Liver (tissue), 9 donors: Measurements from ENCODE around the gene NSMCE4A. TPM values are rescaled to one million over a fixed set of nuclear protein-coding genes. Genes with fewer than 3 reads are reported as not detected.

ENCODE experiments used
- DNase-seq: peaks from one replicate; pipeline ENCODE4 v3.0.0-alpha.2; 2017; ENCODE audit warnings: low spot score
- H3K27ac ChIP-seq, 2 donors: one replicate each; pipeline ENCODE4 v1.7.0; 2013; ENCODE audit warnings: inconsistent platforms in 2 of 2, low read length in 2 of 2, control low read depth in 1 of 2, low read depth in 1 of 2, mild to moderate bottlenecking in 1 of 2
- H3K27me3 ChIP-seq, 4 donors: one replicate each; pipeline versions ENCODE4 v1.6.1 to v1.7.0; 2013; ENCODE audit warnings: low read length in 3 of 4, inconsistent platforms in 1 of 4, mild to moderate bottlenecking in 1 of 4, moderate library complexity in 1 of 4; ENCODE audit not compliant: control insufficient read depth in 4 of 4, insufficient read depth in 4 of 4
- H3K36me3 ChIP-seq, 4 donors: one replicate each; pipeline versions ENCODE4 v1.6.1 to v1.7.0; 2013; ENCODE audit warnings: low read length in 3 of 4, mild to moderate bottlenecking in 3 of 4, low read depth in 1 of 4, moderate library complexity in 1 of 4; ENCODE audit not compliant: control insufficient read depth in 4 of 4, insufficient read depth in 3 of 4
- H3K4me1 ChIP-seq, 4 donors: one replicate each; pipeline versions ENCODE4 v1.6.1 to v1.7.0; 2013; ENCODE audit warnings: low read length in 3 of 4, mild to moderate bottlenecking in 3 of 4, moderate library complexity in 1 of 4; ENCODE audit not compliant: control insufficient read depth in 4 of 4, insufficient read depth in 4 of 4
- H3K4me3 ChIP-seq, 3 donors: one replicate each; pipeline versions ENCODE4 v1.6.1 to v1.7.0; 2013; ENCODE audit warnings: low read length in 3 of 3, control low read depth in 1 of 3, low read depth in 1 of 3, mild to moderate bottlenecking in 1 of 3
- H3K9ac ChIP-seq, 2 donors: one replicate each; pipeline ENCODE4 v1.7.0; 2013; ENCODE audit warnings: low read length in 2 of 2, mild to moderate bottlenecking in 2 of 2, moderate library complexity in 2 of 2, control low read depth in 1 of 2, low read depth in 1 of 2
- H3K9me3 ChIP-seq, 4 donors: one replicate each; pipeline versions ENCODE4 v1.6.1 to v1.7.0; 2013; ENCODE audit warnings: low read length in 3 of 4; ENCODE audit not compliant: control insufficient read depth in 4 of 4
- CTCF ChIP-seq: fragments of 150-350 bp; IDR thresholded peaks from 2 replicates; pipeline ENCODE4 v1.5.1; 2017; ENCODE audit warnings: improper control_type of control experiment, low read depth, low read length; ENCODE audit not compliant: missing input control
- EGR1 ChIP-seq, 2 donors: IDR thresholded peaks; 2 replicates each; pipeline ENCODE4 v1.6.1; 2016 to 2018; ENCODE audit warnings: antibody characterized with exemption in 2 of 2, low read depth in 2 of 2
- FOXA1 ChIP-seq: IDR thresholded peaks from 2 replicates; pipeline ENCODE4 v1.6.1; 2016; ENCODE audit warnings: antibody characterized with exemption
- GABPA ChIP-seq, 2 donors: IDR thresholded peaks in 1 of 2; conservative IDR thresholded peaks in 1 of 2; 2 replicates each; pipeline ENCODE4 v1.6.1; 2016; ENCODE audit warnings: antibody characterized with exemption in 2 of 2, mild to moderate bottlenecking in 1 of 2, moderate library complexity in 1 of 2
- JUND ChIP-seq, 2 donors: IDR thresholded peaks; 2 replicates each; pipeline ENCODE4 v1.6.1; 2016; ENCODE audit warnings: antibody characterized with exemption in 2 of 2
- MAX ChIP-seq: IDR thresholded peaks from 2 replicates; pipeline ENCODE4 v1.6.1; 2016; ENCODE audit warnings: antibody characterized with exemption
- NR2F2 ChIP-seq: IDR thresholded peaks from 2 replicates; pipeline ENCODE4 v1.6.1; 2016; ENCODE audit warnings: antibody characterized with exemption
- RAD21 ChIP-seq, 2 donors: IDR thresholded peaks; 2 replicates each; pipeline ENCODE4 v1.6.1; 2016; ENCODE audit warnings: antibody characterized with exemption in 2 of 2, mild to moderate bottlenecking in 2 of 2
- SP1 ChIP-seq: IDR thresholded peaks from 2 replicates; pipeline ENCODE4 v1.6.1; 2018; ENCODE audit warnings: antibody characterized with exemption, mild to moderate bottlenecking
- TAF1 ChIP-seq: conservative IDR thresholded peaks from 2 replicates; pipeline ENCODE4 v1.6.1; 2016; ENCODE audit warnings: antibody characterized with exemption, mild to moderate bottlenecking
- YY1 ChIP-seq: IDR thresholded peaks from 2 replicates; pipeline ENCODE4 v1.6.1; 2016; ENCODE audit warnings: antibody characterized with exemption, mild to moderate bottlenecking
- ZBTB33 ChIP-seq: IDR thresholded peaks from 2 replicates; pipeline ENCODE4 v1.6.1; 2016; ENCODE audit warnings: antibody characterized with exemption
- WGBS: extraction: QIAGEN DNeasy Blood & Tissue Kit; methylation state at CpG from one replicate; pipeline ENCODE4 v1.1.7; 2013; 5-methylcytosine and 5-hydroxymethylcytosine counted together
- polyA plus RNA-seq, 2 donors: library from polyadenylated mRNA; stranded (reverse) in 1 of 2; unstranded in 1 of 2; fragments of 200-250 nt in 1 of 2; fragments of >200 nt in 1 of 2; fragmentation: Nextera tagmentation in 1 of 2; extraction: Ambion mirVana in 1 of 2; gene quantifications; one replicate each; pipeline versions ENCODE4 v1.2.1 to v1.2.3, GENCODE V29; 2013 to 2015
- total RNA-seq, 2 donors: library from RNA; depleted of rRNA; stranded (reverse); fragments of >200 nt; gene quantifications; one replicate each; pipeline ENCODE4 v1.2.3, GENCODE V29; 2014
- donor health status: healthy.
- donor health status: healthy.
- donor health status: healthy.
- donor health status: healthy.
- donor health status: healthy.

Gene NSMCE4A
- total and polyA plus RNA-seq, 4 donors: 16.8 to 46.5 (median 30.8) TPM

DNA sequence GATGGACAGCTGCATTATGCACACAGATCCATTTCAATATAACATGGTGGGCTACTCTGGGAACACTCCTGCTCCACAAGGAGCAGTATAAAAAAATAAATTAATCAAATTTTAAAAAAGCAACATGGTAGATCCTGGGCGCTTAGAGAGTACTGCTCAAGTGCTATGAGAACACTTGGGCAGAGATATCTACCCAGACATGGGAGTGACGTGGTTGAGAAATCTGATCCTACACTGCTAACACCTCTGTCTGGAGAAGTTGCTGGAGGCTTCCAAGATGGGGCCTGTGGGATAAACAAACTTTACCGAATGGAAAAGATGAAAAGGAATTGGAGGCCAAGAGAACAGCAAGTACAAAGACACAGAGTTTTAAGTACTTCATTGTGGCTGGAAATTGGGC lies 9.0 kb downstream of the NSMCE4A start (continued):
- no peak for TF ChIP-seq GABPA (IDR thresholded peaks at IDR 0.05 in 1 of 2, conservative IDR thresholded peaks at IDR 0.05 in 1 of 2)
- no peak for TF ChIP-seq MAX
- no peak for TF ChIP-seq FOXA1
- no peak for TF ChIP-seq JUND (IDR thresholded peaks at IDR 0.05)
- no peak for TF ChIP-seq NR2F2
- no peak for TF ChIP-seq TAF1
- TF ChIP-seq RAD21 (IDR thresholded peaks at IDR 0.05): no peak
- no peak for TF ChIP-seq SP1

- 68% methylated on average over 2 of the region's 2 CpGs for WGBS
- no peak for TF ChIP-seq RAD21 (IDR thresholded peaks at IDR 0.05)
- no peak for TF ChIP-seq FOXA1
- TF ChIP-seq CTCF: no peak
- TF ChIP-seq ZBTB33: no peak
- no peak for TF ChIP-seq JUND (IDR thresholded peaks at IDR 0.05)
- TF ChIP-seq YY1: no peak
- TF ChIP-seq TAF1: no peak
- no peaks in the 10 kb centered on the region for H3K27me3 ChIP-seq
Measured at GRCh38 chr10:121961456-121961855, 13.6 kb downstream of the NSMCE4A start.

DNA sequence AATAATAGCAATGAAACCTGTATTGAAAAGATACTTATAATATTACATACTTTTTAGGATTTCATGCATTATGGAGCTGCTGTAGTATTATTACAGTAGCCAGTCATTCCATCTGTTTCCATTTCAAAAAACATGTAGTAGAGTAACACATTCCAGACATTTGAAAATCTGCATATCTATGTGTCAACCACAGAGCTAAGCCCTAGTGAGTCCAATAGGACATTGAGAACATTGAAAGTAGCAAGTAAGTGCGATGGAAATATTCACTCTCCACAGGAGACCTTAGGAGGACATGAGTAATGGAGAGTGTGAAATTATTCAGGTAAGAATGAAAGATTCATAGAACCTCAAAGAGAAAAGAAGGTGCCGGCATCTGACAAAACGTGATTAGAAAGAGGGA lies 15.3 kb downstream of the NSMCE4A start:
- no peak for DNase-seq
- Histone ChIP-seq H3K9me3 (no peaks in the 10 kb centered on the region), H3K36me3 (peaks cover under 1 to 33% (median 16%) of the 10 kb centered on the region in 4 donors), H3K27ac (no peak overlapping the region), H3K9ac (no peak overlapping the region), H3K27me3 (no peaks in the 10 kb centered on the region), H3K4me3 (no peak overlapping the region), H3K4me1 (no peaks in the 10 kb centered on the region)
- no peak for TF ChIP-seq FOXA1
- no peak for TF ChIP-seq SP1
- TF ChIP-seq EGR1 (IDR thresholded peaks at IDR 0.05; ENCODE audit: low read depth in 2 of 2): no peak
- WGBS: 91% methylated on average over 3 of the region's 3 CpGs

More at GRCh38 chr10:121961456-121961855, 13.6 kb downstream of the NSMCE4A start:
- peaks cover 7 to 41% (median 30%) of the 10 kb centered on the region in 4 donors for H3K36me3 ChIP-seq
- no peak for DNase-seq
- H3K9me3 ChIP-seq: no peaks in the 10 kb centered on the region
- H3K9ac ChIP-seq: no peak overlapping the region
- no peaks in the 10 kb centered on the region for H3K4me1 ChIP-seq
- no peak overlapping the region for H3K27ac ChIP-seq
- no peak overlapping the region for H3K4me3 ChIP-seq
